Endothelial cell of umbilical vein (primary cell): ENCODE data around the gene PTCH1. TPM values are rescaled to one million over a fixed set of nuclear protein-coding genes. Genes with fewer than 3 reads are reported as not detected.

Experiments used
- BruUV-seq: library from RNA; stranded (reverse); fragments of 400-500 nt; replicated peaks from 2 replicates; lab custom pipeline; 2021; lab: Mats Ljungman, UMichigan
- CTCF ChIA-PET: fragments of 300-600, 350-600 bp; sonication (Branson Sonifier 250); formaldehyde crosslinking; loops from one replicate; lab custom pipeline; 2021; ENCODE audit warnings: antibody characterized with exemption, inconsistent platforms; lab: Charles Lee
- POLR2A ChIA-PET: fragments of 300-600, 350-600 bp; sonication (Branson Sonifier 250); formaldehyde crosslinking; loops from one replicate; lab custom pipeline; 2021; ENCODE audit warnings: antibody characterized with exemption, inconsistent platforms; lab: Charles Lee
- DNase-seq: peaks from one replicate; pipeline ENCODE4 v3.0.0-alpha.2; 2011; ENCODE audit warnings: low read depth, low spot score
- FAIRE-seq: peaks from 2 replicates; lab custom pipeline; 2011; peaks lifted over from hg19 to GRCh38; lab: Jason Lieb, UNC
- H2AFZ ChIP-seq: 2 replicates; pipeline ENCODE4 v1.6.0; 2012; ENCODE audit warnings: low read depth, low read length, control low read depth, inconsistent platforms
- H3K27ac ChIP-seq: 2 replicates; pipeline ENCODE4 v1.5.1; 2011; ENCODE audit warnings: low read depth, mild to moderate bottlenecking, control low read depth, low read length, moderate library complexity; ENCODE audit not compliant: insufficient read depth
- H3K27me3 ChIP-seq, 2 experiments: 2 replicates each; pipeline versions ENCODE4 v1.6.0 to v1.6.1; 2011; ENCODE audit warnings: low read length in 2 of 2, mixed read lengths in 1 of 2; ENCODE audit not compliant: control insufficient read depth in 2 of 2, insufficient read depth in 2 of 2
- H3K36me3 ChIP-seq, 2 experiments: 2 replicates in 1 of 2; 3 replicates in 1 of 2; pipeline ENCODE4 v1.5.1; 2011; ENCODE audit warnings: low read length in 2 of 2, mild to moderate bottlenecking in 1 of 2, moderate library complexity in 1 of 2; ENCODE audit not compliant: control insufficient read depth in 2 of 2, insufficient read depth in 2 of 2; ENCODE audit errors: extremely low read depth in 1 of 2
- H3K4me1 ChIP-seq: 3 replicates; pipeline ENCODE4 v1.5.1; 2011; ENCODE audit warnings: mild to moderate bottlenecking, low read length; ENCODE audit not compliant: control insufficient read depth, insufficient read depth; ENCODE audit errors: extremely low read depth
- H3K4me2 ChIP-seq: 2 replicates; pipeline ENCODE4 v1.6.1; 2011; ENCODE audit warnings: low read length, control low read depth, mixed read lengths; ENCODE audit not compliant: insufficient read depth
- H3K4me3 ChIP-seq, 3 experiments: fragments of 200-600 bp in 1 of 3; sonication (generic), shearing (Covaris generic) in 1 of 3; replicated peaks in 1 of 3; 2 replicates each; pipeline ENCODE4 v1.5.1; 2011 to 2016; ENCODE audit warnings: control low read depth in 3 of 3, low read length in 3 of 3, mild to moderate bottlenecking in 2 of 3, inconsistent platforms in 1 of 3, low read depth in 1 of 3, moderate library complexity in 1 of 3; ENCODE audit not compliant: insufficient read depth in 1 of 3
- H3K79me2 ChIP-seq: 2 replicates; pipeline ENCODE4 v1.6.0; 2012; ENCODE audit warnings: low read length, inconsistent platforms; ENCODE audit not compliant: control insufficient read depth, insufficient read depth
- H3K9ac ChIP-seq: replicated peaks from 2 replicates; pipeline ENCODE3; 2011; ENCODE audit warnings: low read length, control low read depth; ENCODE audit not compliant: insufficient read depth; ENCODE audit errors: extremely low read depth
- H3K9me1 ChIP-seq: replicated peaks from 3 replicates; pipeline ENCODE4 v1.6.0; 2011; ENCODE audit warnings: mild to moderate bottlenecking, low read length; ENCODE audit not compliant: control insufficient read depth, insufficient read depth; ENCODE audit errors: extremely low read depth
- H3K9me3 ChIP-seq: replicated peaks from 2 replicates; pipeline ENCODE4 v1.5.1; 2012; ENCODE audit warnings: low read length, inconsistent platforms; ENCODE audit not compliant: control insufficient read depth, insufficient read depth
- H4K20me1 ChIP-seq: replicated peaks from 2 replicates; pipeline ENCODE3; 2011; ENCODE audit warnings: mild to moderate bottlenecking, low read length; ENCODE audit not compliant: control insufficient read depth, insufficient read depth; ENCODE audit errors: extremely low read depth
- EZH2 ChIP-seq: IDR thresholded peaks from 2 replicates; pipeline ENCODE4 v1.6.1; 2012; ENCODE audit warnings: borderline replicate concordance, low read depth, mild to moderate bottlenecking, moderate library complexity, low read length, inconsistent platforms; ENCODE audit not compliant: severe bottlenecking
- FOS ChIP-seq: IDR thresholded peaks from 2 replicates; pipeline ENCODE4 v1.6.1; 2011; ENCODE audit warnings: mild to moderate bottlenecking, low read length, moderate library complexity, borderline replicate concordance; ENCODE audit not compliant: insufficient read depth
- GATA2 ChIP-seq: IDR thresholded peaks from 2 replicates; pipeline ENCODE4 v1.7.0; 2011; ENCODE audit warnings: low read depth, mild to moderate bottlenecking, moderate library complexity, mixed read lengths, low read length; ENCODE audit not compliant: insufficient read length, insufficient read depth
- JUN ChIP-seq: IDR thresholded peaks from 2 replicates; pipeline ENCODE4 v1.6.1; 2011; ENCODE audit warnings: borderline replicate concordance, low read depth; ENCODE audit not compliant: insufficient read length, insufficient read depth
- MYC ChIP-seq: IDR thresholded peaks from one replicate; pipeline ENCODE4 v1.6.1; 2011; ENCODE audit warnings: mild to moderate bottlenecking, low read depth, low read length
- POLR2A ChIP-seq: IDR thresholded peaks from 2 replicates; pipeline ENCODE4 v1.6.1; 2012; ENCODE audit warnings: low read depth, mild to moderate bottlenecking, control low read depth, low read length
- POLR2AphosphoS5 ChIP-seq: IDR thresholded peaks from 2 replicates; pipeline ENCODE4 v1.6.1; 2012; ENCODE audit warnings: low read depth, mild to moderate bottlenecking, control low read depth, low read length, moderate library complexity; ENCODE audit not compliant: insufficient read depth
- dilution Hi-C: fragments of 300-500 bp; cut with MboI; formaldehyde crosslinking; loops from one replicate; pipeline ENCODE4 v1.15.0; 2019; ENCODE audit warnings: low sequenced_read_pairs; ENCODE audit not compliant: extremely low pct_ligation_motif_present
- intact Hi-C: fragments of 100-400 bp; cut with micrococcal nuclease; formaldehyde crosslinking; loops from one replicate; pipeline ENCODE4 v1.10.0; 2022
- polyA plus RNA-seq, 4 experiments: library from polyadenylated mRNA; depleted of rRNA in 3 of 4; stranded (reverse) in 3 of 4; unstranded in 1 of 4; fragments of >200 nt; gene quantifications; 2 replicates each; pipeline versions ENCODE4 v1.2.1 to v1.2.3, GENCODE V29; 2011 to 2012; ENCODE audit warnings: missing spikeins in 1 of 4
- total RNA-seq: library from RNA; stranded (reverse); gene quantifications from 2 replicates; pipeline ENCODE4 v1.2.3, GENCODE V29; 2021
- TF ChIP-seq, protein P1 (sequence below), 2 donors: IDR thresholded peaks; 1 replicate in 1 of 2; 2 replicates in 1 of 2; pipeline ENCODE4 v1.5.1; 2011; ENCODE audit warnings: low read length in 2 of 2, mild to moderate bottlenecking in 2 of 2, moderate library complexity in 2 of 2, control low read depth in 1 of 2, inconsistent platforms in 1 of 2, low read depth in 1 of 2; ENCODE audit not compliant: insufficient read depth in 1 of 2; ENCODE audit errors: extremely low read depth in 1 of 2

PTCH1 gene
- total and polyA plus RNA-seq, 2 donors (not counting 3 experiments of a cell fraction or from before 2014, with no cell fraction given), result 3.9 to 12.1 TPM

DNA sequence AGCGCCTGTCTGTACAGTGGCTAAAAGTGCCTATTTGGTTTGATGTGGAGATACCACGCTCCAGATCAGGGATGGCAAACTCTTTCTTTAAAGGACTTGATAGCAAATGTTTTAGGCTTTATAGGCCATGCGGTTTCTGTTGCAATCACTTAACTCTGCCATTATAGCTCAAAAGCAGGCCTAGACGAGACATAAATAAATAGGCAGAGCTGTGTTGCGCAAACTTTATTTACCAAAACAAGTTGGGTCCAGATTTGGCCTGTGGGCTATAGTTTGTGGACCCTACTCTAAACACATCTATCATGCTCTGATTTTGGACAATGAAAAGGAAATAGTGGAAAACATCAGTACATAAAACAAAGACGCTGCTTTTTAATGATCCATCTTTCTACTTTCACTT is 79.2 kb downstream of the PTCH1 start:
- TF ChIP-seq, protein P1, sequence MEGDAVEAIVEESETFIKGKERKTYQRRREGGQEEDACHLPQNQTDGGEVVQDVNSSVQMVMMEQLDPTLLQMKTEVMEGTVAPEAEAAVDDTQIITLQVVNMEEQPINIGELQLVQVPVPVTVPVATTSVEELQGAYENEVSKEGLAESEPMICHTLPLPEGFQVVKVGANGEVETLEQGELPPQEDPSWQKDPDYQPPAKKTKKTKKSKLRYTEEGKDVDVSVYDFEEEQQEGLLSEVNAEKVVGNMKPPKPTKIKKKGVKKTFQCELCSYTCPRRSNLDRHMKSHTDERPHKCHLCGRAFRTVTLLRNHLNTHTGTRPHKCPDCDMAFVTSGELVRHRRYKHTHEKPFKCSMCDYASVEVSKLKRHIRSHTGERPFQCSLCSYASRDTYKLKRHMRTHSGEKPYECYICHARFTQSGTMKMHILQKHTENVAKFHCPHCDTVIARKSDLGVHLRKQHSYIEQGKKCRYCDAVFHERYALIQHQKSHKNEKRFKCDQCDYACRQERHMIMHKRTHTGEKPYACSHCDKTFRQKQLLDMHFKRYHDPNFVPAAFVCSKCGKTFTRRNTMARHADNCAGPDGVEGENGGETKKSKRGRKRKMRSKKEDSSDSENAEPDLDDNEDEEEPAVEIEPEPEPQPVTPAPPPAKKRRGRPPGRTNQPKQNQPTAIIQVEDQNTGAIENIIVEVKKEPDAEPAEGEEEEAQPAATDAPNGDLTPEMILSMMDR (IDR thresholded peaks at IDR 0.05; ENCODE audit: extremely low read depth in 1 of 2, insufficient read depth in 1 of 2, low read depth in 1 of 2, low read length in 2 of 2), result no peak
- TF ChIP-seq POLR2A (no peak), EZH2 (no peak), POLR2AphosphoS5 (no peak), JUN (no peak), MYC (no peak), GATA2 (no peak), FOS (no peak)
- no peaks in the 10 kb centered on the region for H3K9me1 ChIP-seq
- no peak for FAIRE-seq
- no TSS peak for BruUV-seq
- no peaks in the 10 kb centered on the region for H4K20me1 ChIP-seq
- ChIA-PET CTCF (no interaction called here), POLR2A (no interaction called here)
- no peaks in the 10 kb centered on the region for H3K9me3 ChIP-seq
- H3K4me1 ChIP-seq, result no peaks in the 10 kb centered on the region
- intact Hi-C loops, result no loop called here
- no peak for DNase-seq
- no peak overlapping the region for H2AFZ ChIP-seq
- H3K4me2 ChIP-seq, result no peak overlapping the region
- H3K36me3 ChIP-seq, result no peaks in the 10 kb centered on the region
- H3K79me2 ChIP-seq, result no peaks in the 10 kb centered on the region
- dilution Hi-C loops, result no loop called here
- H3K27ac ChIP-seq, result no peak overlapping the region
- no peaks in the 10 kb centered on the region for H3K27me3 ChIP-seq
- no peak overlapping the region for H3K4me3 ChIP-seq
- H3K9ac ChIP-seq, result no peak overlapping the region
